Activated CD4-positive, alpha-beta T cell treated with anti-CD3 and anti-CD28 coated beads, Interleukin-2, amount 50 U/mL, for 4 hours (primary cell): ENCODE data around the gene CYSLTR1.
A peak's percentile ranks its signal among the peaks of the same experiment; 100 is the strongest.
"Not testable (repeated sequence)": the region's sequence is repeated elsewhere in the genome, so short reads cannot be mapped to it uniquely, and the experiment has no call there.

Experiments
- DNase-seq, 2 experiments: peaks; one replicate each; pipeline ENCODE4 v3.0.0-alpha.2; 2020

The CYSLTR1 gene

GRCh38 chrX:78327370-78328086 lies at the start of gene CYSLTR1:
TSS of gene CYSLTR1 (minus strand) at chrX:78327611. CDS start at chrX:78273746, 53,865 bp downstream.
- no peak for DNase-seq

DNA sequence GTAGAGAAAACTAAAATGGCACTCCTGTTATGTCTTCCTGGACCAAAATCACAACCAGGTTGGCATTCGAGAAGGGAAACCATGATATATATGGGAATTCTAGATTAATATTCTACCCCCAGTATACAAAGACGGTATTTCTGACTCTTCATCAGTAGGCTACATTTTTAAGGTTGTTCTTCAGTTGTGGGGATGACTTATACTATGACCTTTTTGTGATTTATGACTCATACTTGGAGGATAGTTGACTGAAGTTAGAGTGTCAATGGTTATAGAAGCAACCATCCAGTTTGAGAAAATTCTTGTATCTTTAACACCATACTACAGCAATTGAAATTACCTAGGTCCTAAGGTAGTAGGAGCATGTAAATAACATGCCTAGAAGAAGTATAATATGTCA lies 49.8 kb upstream of the CYSLTR1 start:
- no peak for DNase-seq

GRCh38 chrX:78375894-78376293 lies 48.5 kb upstream of the CYSLTR1 start:
- no peak for DNase-seq

DNA sequence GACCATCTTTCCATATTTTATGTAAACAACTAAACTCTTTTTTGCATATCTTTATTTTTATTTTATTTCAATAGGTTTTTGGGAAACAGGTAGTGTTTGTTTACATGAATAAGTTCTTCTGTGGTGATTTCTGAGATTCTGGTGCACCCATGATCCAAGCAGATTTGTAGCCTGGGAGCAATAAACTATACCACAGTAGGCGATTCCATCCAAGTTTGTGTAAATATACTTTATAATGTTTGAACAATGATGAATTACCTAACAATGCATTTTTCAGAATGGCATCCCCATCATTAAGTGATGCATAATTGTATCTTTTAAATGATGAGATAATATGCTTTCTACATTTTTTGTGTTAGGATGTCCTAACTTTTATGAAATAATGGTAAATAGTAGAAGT lies 39.2 kb upstream of the CYSLTR1 start:
- no peak for DNase-seq

DNA sequence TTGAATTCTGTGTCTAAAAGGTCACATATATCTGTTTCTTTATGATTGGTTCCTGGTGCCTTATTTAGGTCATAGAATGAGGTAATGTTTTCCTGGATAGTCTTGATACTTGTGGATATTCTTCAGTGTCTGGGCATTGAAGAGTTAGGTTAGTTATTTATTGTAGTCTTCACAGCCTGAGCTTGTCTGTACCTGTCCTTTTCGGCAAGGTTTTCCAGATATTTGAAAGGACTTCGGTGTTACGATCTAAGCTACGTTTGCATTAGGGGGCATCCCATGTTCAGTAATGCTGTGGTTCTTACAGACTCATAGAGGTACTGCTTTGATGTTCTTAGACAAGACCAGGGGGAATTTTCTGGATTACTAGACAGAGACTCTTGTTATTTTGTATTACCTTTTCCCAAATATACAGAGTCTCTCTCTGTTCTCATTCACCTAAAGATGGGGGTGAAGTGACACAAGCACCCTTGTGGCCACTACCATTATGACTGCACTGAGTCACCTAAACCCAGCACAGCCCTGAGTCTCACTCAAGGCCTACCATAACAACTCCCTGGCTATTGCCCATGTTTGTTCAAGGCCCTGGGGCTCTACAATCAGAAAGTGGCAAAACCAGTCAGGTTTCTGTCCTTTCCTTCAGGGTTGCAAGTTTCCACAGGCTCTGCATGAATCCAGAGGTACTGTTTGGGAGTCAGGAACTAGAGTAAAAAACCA lies 30.1 kb upstream of the CYSLTR1 start:
- no peak for DNase-seq

DNA sequence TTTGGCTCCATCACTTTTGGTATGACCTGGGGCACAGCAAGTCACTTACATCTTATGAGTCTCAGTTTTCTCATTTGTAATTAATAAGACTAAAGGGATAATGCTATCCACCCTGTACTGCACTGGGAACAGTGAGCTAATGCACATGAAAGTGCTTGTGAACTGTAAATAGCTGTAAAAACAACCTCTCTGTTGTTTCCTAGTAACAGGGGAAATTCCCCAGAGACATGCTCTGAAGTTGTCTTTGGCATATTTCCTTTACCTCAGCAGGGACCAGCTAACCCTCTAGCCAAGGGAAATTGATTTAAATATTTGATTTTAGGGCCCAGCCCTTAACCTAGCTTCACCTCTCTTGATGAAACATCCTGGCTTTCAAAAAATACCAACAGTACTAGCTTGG lies 6.1 kb upstream of the CYSLTR1 start:
- no peak for DNase-seq

DNA sequence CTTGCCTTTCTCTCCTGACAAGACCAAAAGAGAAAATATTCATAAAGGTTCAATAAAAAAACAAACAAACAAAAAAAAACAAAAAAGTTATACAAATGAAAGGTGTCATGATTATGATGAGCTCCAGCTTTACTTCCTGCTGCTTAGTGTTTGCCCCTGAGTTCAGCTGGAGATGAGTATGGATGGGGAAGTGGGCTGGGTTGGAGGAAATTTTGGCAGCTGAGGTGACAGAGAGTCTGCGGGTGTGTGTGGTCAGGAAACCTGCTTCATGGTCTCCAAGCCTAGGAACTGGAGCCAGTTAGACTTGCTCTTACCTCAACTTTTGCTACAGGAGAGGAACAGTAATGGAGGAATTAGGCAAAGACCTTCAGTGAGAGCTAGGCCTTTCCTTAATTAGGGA lies 4.3 kb upstream of the CYSLTR1 start:
- no peak for DNase-seq

GRCh38 chrX:78330540-78330939 lies 3.1 kb upstream of the CYSLTR1 start:
- DNase-seq, result no peak

- DNase-seq, result no peak
These were observed 2.7 kb upstream of the CYSLTR1 start for GRCh38 chrX:78330068-78330467.

DNA sequence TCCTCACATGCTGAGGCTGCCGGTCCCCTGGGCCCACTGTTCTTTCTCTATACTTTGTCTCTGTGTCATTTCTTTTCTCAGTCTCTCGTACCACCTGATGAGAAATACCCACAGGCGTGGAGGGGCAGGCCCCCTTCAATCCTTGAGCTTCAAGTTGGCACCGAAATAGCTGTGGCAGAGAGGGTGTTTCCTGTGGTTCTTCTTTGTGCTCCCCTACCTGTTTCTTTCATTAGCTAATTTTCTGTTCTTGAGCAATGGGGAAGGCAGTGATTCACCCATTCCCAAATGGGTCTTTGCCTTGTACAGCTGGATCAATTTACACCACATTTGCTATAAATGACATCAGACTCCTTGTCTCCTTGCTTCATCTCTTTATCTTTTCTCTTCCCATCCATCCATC lies 2.1 kb upstream of the CYSLTR1 start:
- peak in 1 of 2 experiments; percentile 10 for DNase-seq

GRCh38 chrX:78326401-78326800 lies 1.0 kb downstream of the CYSLTR1 start:
- no peak for DNase-seq

DNA sequence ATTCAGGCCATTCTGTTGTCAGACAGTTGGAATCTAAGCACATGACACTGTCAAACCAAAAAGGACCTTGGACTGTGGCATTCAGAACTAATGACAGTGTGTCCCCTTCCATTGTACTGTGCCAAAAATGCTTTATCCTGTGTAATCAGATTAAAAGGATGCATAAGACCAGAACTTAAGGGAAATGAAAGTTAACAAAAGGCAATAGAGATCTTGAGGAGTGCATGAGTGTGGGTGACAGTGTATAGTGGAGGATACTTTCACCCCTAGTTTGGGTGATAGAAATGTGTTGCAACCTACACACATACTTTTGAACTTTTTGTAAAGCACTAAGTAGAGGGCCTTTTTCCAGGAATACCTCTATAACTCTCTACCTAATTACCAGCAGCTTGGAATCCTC lies 4.5 kb downstream of the CYSLTR1 start:
- no peak for DNase-seq

DNA sequence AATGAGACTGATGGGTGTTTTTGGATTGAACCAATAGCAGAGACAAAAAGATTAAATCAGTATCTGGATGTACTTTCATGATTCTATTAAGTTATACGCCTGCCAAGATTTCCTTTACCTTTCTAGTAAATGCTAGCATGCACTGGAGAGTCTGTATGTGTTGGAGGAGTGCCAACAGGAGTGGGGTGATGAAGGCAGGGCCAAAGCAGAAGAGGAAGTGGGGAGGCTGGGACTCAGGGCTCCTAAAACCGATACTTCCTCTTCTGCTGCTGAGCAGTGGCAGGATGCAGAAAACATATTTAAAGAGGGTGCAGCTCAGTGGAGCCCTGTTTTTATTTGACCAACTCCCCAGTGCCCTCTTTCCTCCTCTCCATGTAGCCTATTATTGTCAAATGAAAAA lies 5.6 kb downstream of the CYSLTR1 start:
- peak; percentile 19 to 25 for DNase-seq

GRCh38 chrX:78316265-78316664 lies 11.1 kb downstream of the CYSLTR1 start:
- no peak for DNase-seq

DNA sequence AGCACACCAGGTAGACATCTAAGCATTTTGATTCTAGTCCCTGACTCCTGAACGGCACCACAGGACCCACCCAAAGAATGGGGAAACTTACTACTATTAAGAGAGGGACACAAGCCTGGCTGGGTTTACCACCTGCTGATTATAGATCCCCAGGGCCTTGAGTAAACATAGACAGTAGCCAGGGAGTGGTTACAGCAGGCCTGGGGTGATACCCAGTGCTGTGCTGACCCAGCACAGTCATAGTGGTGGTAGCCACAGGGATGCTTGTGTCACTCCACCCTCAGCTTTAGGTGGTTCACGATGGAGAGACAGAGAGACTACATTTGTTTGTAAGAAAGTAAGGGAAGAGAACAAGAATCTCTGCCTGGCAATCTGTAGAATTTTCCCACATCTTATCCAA lies 11.7 kb downstream of the CYSLTR1 start:
- DNase-seq, result no peak

DNA sequence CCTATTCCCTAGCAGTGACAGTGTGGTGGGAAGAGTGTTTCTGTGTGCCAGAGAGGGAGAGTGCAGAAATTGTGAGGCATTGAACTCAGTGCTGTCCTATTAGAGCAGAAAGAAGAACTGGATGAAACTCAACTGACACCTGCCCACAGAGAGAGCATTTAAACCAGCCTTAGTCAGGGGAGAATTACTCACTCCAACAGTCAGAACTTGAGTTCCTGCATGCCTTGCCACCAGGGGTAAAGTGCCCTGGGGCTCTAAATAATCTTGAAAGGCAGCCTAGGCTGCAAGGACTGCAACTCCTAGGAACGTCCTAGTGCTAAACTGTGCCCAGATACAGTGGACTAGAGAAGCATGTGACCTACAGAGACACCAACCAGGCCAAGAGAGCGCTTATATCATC lies 12.8 kb downstream of the CYSLTR1 start:
- DNase-seq, result no peak

DNA sequence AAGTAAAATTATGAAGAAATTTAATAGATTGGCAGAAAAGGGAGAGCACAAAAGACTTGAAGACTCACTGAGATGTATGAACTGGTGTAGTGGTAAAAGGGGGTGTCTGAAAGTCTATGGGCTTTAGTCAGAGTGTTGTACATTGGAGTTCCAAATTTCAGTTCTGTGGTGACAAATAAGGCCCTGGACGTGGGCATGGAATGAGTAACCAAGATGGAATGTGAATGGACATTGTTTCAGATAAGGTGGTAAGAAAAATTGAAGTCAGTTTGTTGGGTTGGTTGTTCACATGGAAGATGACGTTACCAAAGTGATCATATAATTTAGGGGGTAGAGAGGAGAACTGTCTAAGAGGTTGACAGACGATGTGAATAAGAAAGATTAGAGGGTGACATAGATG lies 13.9 kb downstream of the CYSLTR1 start:
- DNase-seq, result no peak

GRCh38 chrX:78307665-78308064 lies 19.7 kb downstream of the CYSLTR1 start:
- no peak for DNase-seq

GRCh38 chrX:78303086-78303485 lies 24.3 kb downstream of the CYSLTR1 start:
- DNase-seq, result no peak

DNA sequence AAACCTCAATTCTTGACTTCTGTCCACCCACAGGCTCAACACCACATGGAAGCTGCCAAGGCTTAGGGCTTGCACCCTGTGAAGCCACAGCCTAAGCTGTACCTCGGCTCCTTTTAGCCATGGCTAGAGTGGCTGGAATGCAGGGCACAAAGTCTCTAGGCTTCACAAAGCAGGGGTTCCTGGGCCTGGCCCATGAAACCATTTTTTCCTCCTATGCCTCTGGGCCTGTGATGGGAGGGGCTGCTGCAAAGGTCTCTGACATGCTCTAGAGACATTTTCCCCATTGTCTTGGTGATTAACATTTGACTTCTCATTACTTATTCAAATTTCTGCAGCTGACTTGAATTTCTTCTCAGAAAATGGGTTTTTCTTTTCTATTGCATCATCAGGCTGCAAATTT lies 26.5 kb downstream of the CYSLTR1 start:
- not testable (repeated sequence) for DNase-seq

GRCh38 chrX:78283511-78283910 lies 43.9 kb downstream of the CYSLTR1 start:
- no peak for DNase-seq

DNA sequence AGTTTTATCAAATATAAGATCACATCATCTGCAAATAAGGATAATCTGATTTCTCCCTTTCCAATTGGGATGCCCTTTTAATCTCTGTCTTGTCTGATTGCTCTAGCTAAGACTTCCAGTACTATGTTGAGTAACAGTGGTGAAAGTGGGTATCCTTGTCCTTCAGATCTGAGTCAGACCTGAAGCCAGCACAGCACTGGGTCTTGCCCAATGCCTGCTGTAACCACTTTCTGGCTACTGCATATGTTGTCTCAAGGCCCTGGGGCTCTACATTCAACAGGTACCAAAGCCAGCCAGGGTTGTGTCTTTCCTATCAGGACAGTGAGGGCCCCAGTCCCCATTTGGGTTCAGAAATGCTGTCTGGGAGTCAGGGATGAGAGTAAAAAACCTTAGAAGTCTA lies 90.3 kb downstream of the CYSLTR1 start:
- DNase-seq, result no peak

DNA sequence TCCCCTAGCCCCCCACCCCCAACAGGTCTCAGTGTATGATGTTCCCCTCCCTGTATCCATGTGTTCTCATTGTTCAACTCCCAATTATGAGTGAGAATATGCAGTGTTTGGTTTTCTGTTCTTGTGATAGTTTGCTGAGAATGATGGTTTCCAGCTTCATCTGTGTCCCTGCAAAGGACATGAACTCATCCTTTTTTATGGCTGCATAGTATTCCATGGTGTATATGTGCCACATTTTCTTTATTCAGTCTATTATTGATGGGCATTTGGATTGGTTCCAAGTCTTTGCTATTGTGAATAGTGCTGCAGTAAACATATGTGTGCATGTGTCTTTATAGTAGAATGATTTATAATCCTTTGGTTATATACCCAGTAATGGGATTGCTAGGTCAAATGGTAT lies 101.4 kb downstream of the CYSLTR1 start:
- DNase-seq, result not testable (repeated sequence)
